Fibroblast of lung (primary cell): ENCODE data around the gene PLTP.

Source experiments
- CTCF ChIP-seq, 2 donors: IDR thresholded peaks in 1 of 2; conservative IDR thresholded peaks in 1 of 2; 1 replicate in 1 of 2; 2 replicates in 1 of 2; pipeline ENCODE4 v1.5.1; 2011 to 2012; ENCODE audit warnings: low read length in 2 of 2, control low read depth in 1 of 2, inconsistent platforms in 1 of 2, low read depth in 1 of 2, mild to moderate bottlenecking in 1 of 2
- EZH2 ChIP-seq: IDR thresholded peaks from 2 replicates; pipeline ENCODE4 v1.5.1; 2012; ENCODE audit warnings: low read length, control low read depth, mild to moderate bottlenecking; ENCODE audit errors: missing control alignments

- TF ChIP-seq CTCF (conservative IDR thresholded peaks at IDR 0.05 in 1 of 2, IDR thresholded peaks at IDR 0.05 in 1 of 2; ENCODE audit: low read depth in 1 of 2, low read length in 2 of 2): no peak
- TF ChIP-seq EZH2: no peak
Measured at GRCh38 chr20:45853484-45853883, 58.5 kb downstream of the PLTP start.
